ENCODE data around the gene GIT1.

- no peak for TF ChIP-seq CTCF (conservative IDR thresholded peaks at IDR 0.05; ENCODE audit: low read depth in 2 of 2)
- TF ChIP-seq ZNF331 (CRISPR knock-in tag; IDR thresholded peaks at IDR 0.05; ENCODE audit: low read depth) = no peak
- TF ChIP-seq POLR2AphosphoS5 (IDR thresholded peaks at IDR 0.05; ENCODE audit: low read depth) = no peak
- TF ChIP-seq, protein P1, sequence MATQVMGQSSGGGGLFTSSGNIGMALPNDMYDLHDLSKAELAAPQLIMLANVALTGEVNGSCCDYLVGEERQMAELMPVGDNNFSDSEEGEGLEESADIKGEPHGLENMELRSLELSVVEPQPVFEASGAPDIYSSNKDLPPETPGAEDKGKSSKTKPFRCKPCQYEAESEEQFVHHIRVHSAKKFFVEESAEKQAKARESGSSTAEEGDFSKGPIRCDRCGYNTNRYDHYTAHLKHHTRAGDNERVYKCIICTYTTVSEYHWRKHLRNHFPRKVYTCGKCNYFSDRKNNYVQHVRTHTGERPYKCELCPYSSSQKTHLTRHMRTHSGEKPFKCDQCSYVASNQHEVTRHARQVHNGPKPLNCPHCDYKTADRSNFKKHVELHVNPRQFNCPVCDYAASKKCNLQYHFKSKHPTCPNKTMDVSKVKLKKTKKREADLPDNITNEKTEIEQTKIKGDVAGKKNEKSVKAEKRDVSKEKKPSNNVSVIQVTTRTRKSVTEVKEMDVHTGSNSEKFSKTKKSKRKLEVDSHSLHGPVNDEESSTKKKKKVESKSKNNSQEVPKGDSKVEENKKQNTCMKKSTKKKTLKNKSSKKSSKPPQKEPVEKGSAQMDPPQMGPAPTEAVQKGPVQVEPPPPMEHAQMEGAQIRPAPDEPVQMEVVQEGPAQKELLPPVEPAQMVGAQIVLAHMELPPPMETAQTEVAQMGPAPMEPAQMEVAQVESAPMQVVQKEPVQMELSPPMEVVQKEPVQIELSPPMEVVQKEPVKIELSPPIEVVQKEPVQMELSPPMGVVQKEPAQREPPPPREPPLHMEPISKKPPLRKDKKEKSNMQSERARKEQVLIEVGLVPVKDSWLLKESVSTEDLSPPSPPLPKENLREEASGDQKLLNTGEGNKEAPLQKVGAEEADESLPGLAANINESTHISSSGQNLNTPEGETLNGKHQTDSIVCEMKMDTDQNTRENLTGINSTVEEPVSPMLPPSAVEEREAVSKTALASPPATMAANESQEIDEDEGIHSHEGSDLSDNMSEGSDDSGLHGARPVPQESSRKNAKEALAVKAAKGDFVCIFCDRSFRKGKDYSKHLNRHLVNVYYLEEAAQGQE (IDR thresholded peaks at IDR 0.05; ENCODE audit: unreplicated experiment) = no peak
- no peak for TF ChIP-seq EZH2phosphoT487 (IDR thresholded peaks at IDR 0.05; ENCODE audit: unreplicated experiment)
- no peak for TF ChIP-seq EZH2 (IDR thresholded peaks at IDR 0.05; ENCODE audit: low read depth, unreplicated experiment)
- TF ChIP-seq, protein P2, sequence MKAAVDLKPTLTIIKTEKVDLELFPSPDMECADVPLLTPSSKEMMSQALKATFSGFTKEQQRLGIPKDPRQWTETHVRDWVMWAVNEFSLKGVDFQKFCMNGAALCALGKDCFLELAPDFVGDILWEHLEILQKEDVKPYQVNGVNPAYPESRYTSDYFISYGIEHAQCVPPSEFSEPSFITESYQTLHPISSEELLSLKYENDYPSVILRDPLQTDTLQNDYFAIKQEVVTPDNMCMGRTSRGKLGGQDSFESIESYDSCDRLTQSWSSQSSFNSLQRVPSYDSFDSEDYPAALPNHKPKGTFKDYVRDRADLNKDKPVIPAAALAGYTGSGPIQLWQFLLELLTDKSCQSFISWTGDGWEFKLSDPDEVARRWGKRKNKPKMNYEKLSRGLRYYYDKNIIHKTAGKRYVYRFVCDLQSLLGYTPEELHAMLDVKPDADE (IDR thresholded peaks at IDR 0.05) = no peak
- TF ChIP-seq CREB1 (CRISPR knock-in tag; IDR thresholded peaks at IDR 0.05; ENCODE audit: low read depth) = no peak
- TF ChIP-seq NANOG (IDR thresholded peaks at IDR 0.05; ENCODE audit: borderline replicate concordance) = no peak
These were observed 6.7 kb downstream of the GIT1 start for GRCh38 chr17:29582772-29583171.

Measured in GM23338 (cell line).